BLaER1 treated with 17β-estradiol and CSF1 and Interleukin-3, amounts not matched to agents 10 nM and 100 nM (cell line): ENCODE measurements around the gene PSMF1.

Source experiments
- H3K27ac ChIP-seq, 11 experiments: shearing (Covaris generic); formaldehyde crosslinking; 2 replicates each; pipeline ENCODE4 v1.8.1; 2022
- H3K27me3 ChIP-seq, 11 experiments: shearing (Covaris generic); formaldehyde crosslinking; 2 replicates each; pipeline ENCODE4 v1.8.1; 2022
- H3K36me3 ChIP-seq, 11 experiments: shearing (Covaris generic); formaldehyde crosslinking; 2 replicates each; pipeline ENCODE4 v1.8.1; 2022
- H3K4me1 ChIP-seq, 10 experiments: shearing (Covaris generic); formaldehyde crosslinking; 2 replicates each; pipeline ENCODE4 v1.8.1; 2022
- H3K4me2 ChIP-seq, 11 experiments: shearing (Covaris generic); formaldehyde crosslinking; 2 replicates each; pipeline ENCODE4 v1.8.1; 2022
- H3K4me3 ChIP-seq, 10 experiments: shearing (Covaris generic); formaldehyde crosslinking; 2 replicates each; pipeline ENCODE4 v1.8.1; 2022
- H3K9ac ChIP-seq, 11 experiments: shearing (Covaris generic); formaldehyde crosslinking; 2 replicates each; pipeline ENCODE4 v1.8.1; 2022
- H3K9me3 ChIP-seq, 11 experiments: shearing (Covaris generic); formaldehyde crosslinking; replicated peaks in 1 of 11; 2 replicates each; pipeline ENCODE4 v1.8.1; 2022
- H4K20me1 ChIP-seq, 11 experiments: shearing (Covaris generic); formaldehyde crosslinking; 2 replicates each; pipeline ENCODE4 v1.8.1; 2022
- Cebpa-rat ChIP-seq, 11 experiments: shearing (Covaris generic); IDR thresholded peaks; 2 replicates each; pipeline ENCODE4 v1.8.1; 2022

PSMF1 gene

GRCh38 chr20:1174787-1175186 lies 56.4 kb downstream of the PSMF1 start:
- Histone ChIP-seq H3K4me2 (no peak overlapping the region), H3K36me3 (peaks cover 25 to 66% (median 52%) of the 10 kb centered on the region in 11 experiments), H4K20me1 (peaks cover 0 to 61% (median 23%) of the 10 kb centered on the region in 11 experiments; a peak in 15 of 22 replicates), H3K9me3 (no peaks in the 10 kb centered on the region), H3K4me3 (no peak overlapping the region), H3K4me1 (no peaks in the 10 kb centered on the region), H3K27me3 (no peaks in the 10 kb centered on the region), H3K27ac (no peak overlapping the region), H3K9ac (no peak overlapping the region)
- TF ChIP-seq Cebpa-rat (IDR thresholded peaks at IDR 0.05), result no peak

GRCh38 chr20:1177680-1178079 lies 59.3 kb downstream of the PSMF1 start:
- Histone ChIP-seq H3K9me3 (no peaks in the 10 kb centered on the region), H3K27ac (no peak overlapping the region), H3K36me3 (peaks cover 0 to 37% (median 25%) of the 10 kb centered on the region in 11 experiments; a peak in 17 of 22 replicates), H4K20me1 (peaks cover 0 to 56% (median 5%) of the 10 kb centered on the region in 11 experiments; a peak in 10 of 22 replicates), H3K9ac (no peak overlapping the region), H3K27me3 (peaks cover 0 to 10% (median 2%) of the 10 kb centered on the region in 11 experiments; a peak in 10 of 22 replicates), H3K4me2 (no peak overlapping the region), H3K4me1 (peaks cover 0 to 8% (median 2%) of the 10 kb centered on the region in 10 experiments; a peak in 9 of 20 replicates), H3K4me3 (no peak overlapping the region)
- TF ChIP-seq Cebpa-rat (IDR thresholded peaks at IDR 0.05), result no peak

- no peak overlapping the region for H3K4me2 ChIP-seq
- TF ChIP-seq Cebpa-rat (IDR thresholded peaks at IDR 0.05), result no peak
- H4K20me1 ChIP-seq, result peaks cover 0 to 52% (median 1%) of the 10 kb centered on the region in 11 experiments; a peak in 9 of 22 replicates
- H3K9ac ChIP-seq, result no peak overlapping the region
- no peak overlapping the region for H3K27ac ChIP-seq
- peaks cover 0 to 12% (median 2%) of the 10 kb centered on the region in 10 experiments; a peak in 9 of 20 replicates for H3K4me1 ChIP-seq
- H3K36me3 ChIP-seq, result peaks cover 0 to 33% (median 21%) of the 10 kb centered on the region in 11 experiments; a peak in 16 of 22 replicates
- H3K27me3 ChIP-seq, result peaks cover 2 to 14% (median 6%) of the 10 kb centered on the region in 11 experiments; a peak in 17 of 22 replicates
- no peaks in the 10 kb centered on the region for H3K9me3 ChIP-seq
- no peak overlapping the region for H3K4me3 ChIP-seq
Measured at GRCh38 chr20:1178103-1178502, 59.7 kb downstream of the PSMF1 start.

- no peak overlapping the region for H3K4me3 ChIP-seq
- no peak for TF ChIP-seq Cebpa-rat (IDR thresholded peaks at IDR 0.05)
- no peak overlapping the region for H3K27ac ChIP-seq
- H3K9ac ChIP-seq, result no peak overlapping the region
- H4K20me1 ChIP-seq, result peaks cover 0 to 49% (median 0%) of the 10 kb centered on the region in 11 experiments; a peak in 10 of 22 replicates
- no peak overlapping the region for H3K4me2 ChIP-seq
- H3K4me1 ChIP-seq, result peaks cover 0 to 14% (median 2%) of the 10 kb centered on the region in 10 experiments; a peak in 9 of 20 replicates
- no peaks in the 10 kb centered on the region for H3K9me3 ChIP-seq
- peaks cover 7 to 19% (median 12%) of the 10 kb centered on the region in 11 experiments for H3K27me3 ChIP-seq
- peaks cover 0 to 28% (median 16%) of the 10 kb centered on the region in 11 experiments; a peak in 13 of 22 replicates for H3K36me3 ChIP-seq
Measured at GRCh38 chr20:1178623-1179022, 60.2 kb downstream of the PSMF1 start.

- Histone ChIP-seq H4K20me1 (peaks cover 0 to 53% (median 0%) of the 10 kb centered on the region in 11 experiments; a peak in 10 of 22 replicates), H3K36me3 (peaks cover 0 to 13% (median 2%) of the 10 kb centered on the region in 11 experiments; a peak in 9 of 22 replicates), H3K4me1 (peaks cover 0 to 17% (median 2%) of the 10 kb centered on the region in 10 experiments; a peak in 9 of 20 replicates), H3K9ac (no peak overlapping the region), H3K4me2 (no peak overlapping the region), H3K27me3 (peaks cover 28 to 41% (median 33%) of the 10 kb centered on the region in 11 experiments), H3K9me3 (no peaks in the 10 kb centered on the region), H3K4me3 (no peak overlapping the region), H3K27ac (no peak overlapping the region)
- TF ChIP-seq Cebpa-rat (IDR thresholded peaks at IDR 0.05), result no peak
Measured at GRCh38 chr20:1180949-1181348, 62.5 kb downstream of the PSMF1 start.

GRCh38 chr20:1182106-1182505 lies 63.7 kb downstream of the PSMF1 start:
- peaks cover 0 to 54% (median 0%) of the 10 kb centered on the region in 11 experiments; a peak in 10 of 22 replicates for H4K20me1 ChIP-seq
- no peak overlapping the region for H3K9ac ChIP-seq
- peaks cover 0 to 17% (median 2%) of the 10 kb centered on the region in 10 experiments; a peak in 9 of 20 replicates for H3K4me1 ChIP-seq
- H3K9me3 ChIP-seq, result no peaks in the 10 kb centered on the region
- H3K4me2 ChIP-seq, result peak overlapping the region in 3 of 11 experiments; percentile 15 to 62 (median 61); a peak in 5 of 22 replicates
- peaks cover 38 to 51% (median 44%) of the 10 kb centered on the region in 11 experiments for H3K27me3 ChIP-seq
- no peak for TF ChIP-seq Cebpa-rat (IDR thresholded peaks at IDR 0.05)
- peaks cover 0 to 1% (median 0%) of the 10 kb centered on the region in 11 experiments; a peak in 2 of 22 replicates for H3K36me3 ChIP-seq
- no peak overlapping the region for H3K27ac ChIP-seq
- H3K4me3 ChIP-seq, result no peak overlapping the region

GRCh38 chr20:1183153-1183552 lies 64.8 kb downstream of the PSMF1 start:
- no peaks in the 10 kb centered on the region; a peak in 1 of 22 replicates for H3K36me3 ChIP-seq
- no peak overlapping the region for H3K9ac ChIP-seq
- TF ChIP-seq Cebpa-rat (IDR thresholded peaks at IDR 0.05), result no peak
- H3K9me3 ChIP-seq, result no peaks in the 10 kb centered on the region
- no peak overlapping the region for H3K4me2 ChIP-seq
- H3K27me3 ChIP-seq, result peaks cover 38 to 52% (median 44%) of the 10 kb centered on the region in 11 experiments
- no peak overlapping the region for H3K27ac ChIP-seq
- H4K20me1 ChIP-seq, result peaks cover 0 to 44% (median 0%) of the 10 kb centered on the region in 11 experiments; a peak in 10 of 22 replicates
- peaks cover 0 to 17% (median 2%) of the 10 kb centered on the region in 10 experiments; a peak in 9 of 20 replicates for H3K4me1 ChIP-seq
- H3K4me3 ChIP-seq, result no peak overlapping the region

- no peak for TF ChIP-seq Cebpa-rat (IDR thresholded peaks at IDR 0.05)
- no peak overlapping the region for H3K4me2 ChIP-seq
- H3K9ac ChIP-seq, result no peak overlapping the region
Measured at GRCh38 chr20:1184260-1184637, 65.8 kb downstream of the PSMF1 start.

GRCh38 chr20:1184638-1185315 lies 66.4 kb downstream of the PSMF1 start, which contains the start of gene TMEM74B:
TMEM74B (minus strand) TSS chr20:1184981; CDS start chr20:1183801, 1,180 bp downstream.
- H3K4me3 ChIP-seq, result peak within 1 kb of the TSS in 9 of 10 experiments; percentile 24 to 63 (median 45); a peak in 10 of 20 replicates
- H3K4me1 ChIP-seq, result peaks cover 0 to 17% (median 2%) of the 10 kb centered on the region in 10 experiments; a peak in 9 of 20 replicates
- no peak for TF ChIP-seq Cebpa-rat (IDR thresholded peaks at IDR 0.05)
- H3K36me3 ChIP-seq, result no peaks in the 10 kb centered on the region; a peak in 1 of 22 replicates
- no peaks in the 10 kb centered on the region for H3K9me3 ChIP-seq
- H4K20me1 ChIP-seq, result peaks cover 0 to 42% (median 0%) of the 10 kb centered on the region in 11 experiments; a peak in 10 of 22 replicates
- H3K4me2 ChIP-seq, result peak within 1 kb of the TSS; percentile 35 to 72 (median 44); a peak in 18 of 22 replicates
- peaks cover 38 to 52% (median 44%) of the 10 kb centered on the region in 11 experiments for H3K27me3 ChIP-seq
- no peak within 1 kb of the TSS for H3K9ac ChIP-seq
- no peak within 1 kb of the TSS for H3K27ac ChIP-seq

More at GRCh38 chr20:1184260-1184637, 65.8 kb downstream of the PSMF1 start:
- peaks cover 38 to 52% (median 44%) of the 10 kb centered on the region in 11 experiments for H3K27me3 ChIP-seq
- H3K27ac ChIP-seq, result no peak overlapping the region
- H3K4me3 ChIP-seq, result no peak overlapping the region
- peaks cover 0 to 42% (median 0%) of the 10 kb centered on the region in 11 experiments; a peak in 10 of 22 replicates for H4K20me1 ChIP-seq
- peaks cover 0 to 17% (median 2%) of the 10 kb centered on the region in 10 experiments; a peak in 9 of 20 replicates for H3K4me1 ChIP-seq
- H3K9me3 ChIP-seq, result no peaks in the 10 kb centered on the region
- no peaks in the 10 kb centered on the region; a peak in 1 of 22 replicates for H3K36me3 ChIP-seq
